ENCODE results near the gene ACSF3. TPM values are rescaled to one million over a fixed set of nuclear protein-coding genes. Genes with fewer than 3 reads are reported as not detected.

ACSF3 gene
- total RNA-seq, 6 donors from 2014 or later, result 30.2 to 97.4 (median 35.3) TPM

DNA sequence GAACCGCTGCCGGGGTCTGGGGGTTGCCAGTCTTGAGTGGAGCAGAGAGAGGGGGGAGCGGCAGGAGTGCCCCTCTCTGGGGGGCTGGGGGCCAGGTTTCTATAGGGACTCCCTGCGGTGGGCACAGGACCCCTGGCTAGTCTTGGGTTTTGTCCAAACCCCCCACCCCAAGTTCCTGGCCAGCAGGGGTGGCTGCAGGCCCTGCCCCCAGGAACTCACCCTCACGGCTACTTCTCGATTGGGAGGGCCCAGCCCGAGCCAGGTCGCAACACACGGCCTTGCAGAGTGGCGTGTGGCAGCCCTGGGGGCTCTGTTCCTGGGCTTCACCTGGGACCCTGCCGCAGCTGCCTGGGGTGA is 78.5 kb downstream of the ACSF3 start:
- Histone ChIP-seq H3K27ac (no peak overlapping the region), H3K4me3 (no peak overlapping the region), H3K27me3 (peaks cover 0 to 11% (median 3%) of the 10 kb centered on the region in 4 donors), H3K9me3 (no peaks in the 10 kb centered on the region), H3K4me1 (peaks cover 14 to 29% (median 21%) of the 10 kb centered on the region in 4 donors), H3K36me3 (no peaks in the 10 kb centered on the region)
- TF ChIP-seq POLR2A (IDR thresholded peaks at IDR 0.05) (no peak), EP300 (IDR thresholded peaks at IDR 0.05) (no peak), POLR2AphosphoS5 (IDR thresholded peaks at IDR 0.05) (no peak)
- TF ChIP-seq, protein P1, sequence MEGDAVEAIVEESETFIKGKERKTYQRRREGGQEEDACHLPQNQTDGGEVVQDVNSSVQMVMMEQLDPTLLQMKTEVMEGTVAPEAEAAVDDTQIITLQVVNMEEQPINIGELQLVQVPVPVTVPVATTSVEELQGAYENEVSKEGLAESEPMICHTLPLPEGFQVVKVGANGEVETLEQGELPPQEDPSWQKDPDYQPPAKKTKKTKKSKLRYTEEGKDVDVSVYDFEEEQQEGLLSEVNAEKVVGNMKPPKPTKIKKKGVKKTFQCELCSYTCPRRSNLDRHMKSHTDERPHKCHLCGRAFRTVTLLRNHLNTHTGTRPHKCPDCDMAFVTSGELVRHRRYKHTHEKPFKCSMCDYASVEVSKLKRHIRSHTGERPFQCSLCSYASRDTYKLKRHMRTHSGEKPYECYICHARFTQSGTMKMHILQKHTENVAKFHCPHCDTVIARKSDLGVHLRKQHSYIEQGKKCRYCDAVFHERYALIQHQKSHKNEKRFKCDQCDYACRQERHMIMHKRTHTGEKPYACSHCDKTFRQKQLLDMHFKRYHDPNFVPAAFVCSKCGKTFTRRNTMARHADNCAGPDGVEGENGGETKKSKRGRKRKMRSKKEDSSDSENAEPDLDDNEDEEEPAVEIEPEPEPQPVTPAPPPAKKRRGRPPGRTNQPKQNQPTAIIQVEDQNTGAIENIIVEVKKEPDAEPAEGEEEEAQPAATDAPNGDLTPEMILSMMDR (IDR thresholded peaks at IDR 0.05), result no peak
- ATAC-seq (ENCODE audit: low FRiP score in 2 of 2) (no peak), DNase-seq (no peak)
- WGBS, 2 donors, result 78 to 80% methylated on average over 2 to 10 of the region's 11 CpGs

DNA sequence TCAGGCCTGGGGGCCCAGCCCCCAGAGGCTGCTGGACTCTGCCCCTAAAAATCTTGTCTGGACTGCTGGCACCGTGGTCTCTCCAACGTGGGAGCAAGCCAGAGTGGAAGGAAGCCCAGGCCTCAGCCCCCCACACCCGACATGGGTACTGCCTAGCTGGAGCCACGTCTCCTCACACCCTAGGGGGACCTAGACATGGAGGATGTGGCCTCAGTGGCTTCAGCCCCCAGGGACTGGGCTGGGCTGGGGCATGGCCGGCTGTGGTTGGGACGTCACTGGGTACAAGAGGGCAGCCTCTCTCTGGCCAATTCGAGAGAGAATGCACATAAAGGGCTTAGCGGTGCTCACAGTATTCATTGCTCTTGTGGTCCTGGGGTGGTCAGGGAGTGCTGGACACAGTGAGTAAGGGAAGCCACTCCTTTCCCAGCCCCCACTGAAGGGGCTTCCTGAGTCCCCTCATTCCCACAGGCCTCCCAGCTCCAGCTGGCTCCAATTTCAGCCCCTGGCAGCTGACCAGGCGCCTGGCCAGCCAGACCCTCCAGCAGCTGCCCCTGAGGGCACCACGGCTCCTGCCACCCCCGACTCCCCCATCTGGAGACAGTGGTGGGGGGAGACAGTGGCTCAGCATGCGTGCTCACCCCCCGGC is 79.0 kb downstream of the ACSF3 start:
- H3K27me3 ChIP-seq, result peaks cover 0 to 11% (median 3%) of the 10 kb centered on the region in 4 donors
- ATAC-seq (ENCODE audit: low FRiP score in 2 of 2), result no peak

DNA sequence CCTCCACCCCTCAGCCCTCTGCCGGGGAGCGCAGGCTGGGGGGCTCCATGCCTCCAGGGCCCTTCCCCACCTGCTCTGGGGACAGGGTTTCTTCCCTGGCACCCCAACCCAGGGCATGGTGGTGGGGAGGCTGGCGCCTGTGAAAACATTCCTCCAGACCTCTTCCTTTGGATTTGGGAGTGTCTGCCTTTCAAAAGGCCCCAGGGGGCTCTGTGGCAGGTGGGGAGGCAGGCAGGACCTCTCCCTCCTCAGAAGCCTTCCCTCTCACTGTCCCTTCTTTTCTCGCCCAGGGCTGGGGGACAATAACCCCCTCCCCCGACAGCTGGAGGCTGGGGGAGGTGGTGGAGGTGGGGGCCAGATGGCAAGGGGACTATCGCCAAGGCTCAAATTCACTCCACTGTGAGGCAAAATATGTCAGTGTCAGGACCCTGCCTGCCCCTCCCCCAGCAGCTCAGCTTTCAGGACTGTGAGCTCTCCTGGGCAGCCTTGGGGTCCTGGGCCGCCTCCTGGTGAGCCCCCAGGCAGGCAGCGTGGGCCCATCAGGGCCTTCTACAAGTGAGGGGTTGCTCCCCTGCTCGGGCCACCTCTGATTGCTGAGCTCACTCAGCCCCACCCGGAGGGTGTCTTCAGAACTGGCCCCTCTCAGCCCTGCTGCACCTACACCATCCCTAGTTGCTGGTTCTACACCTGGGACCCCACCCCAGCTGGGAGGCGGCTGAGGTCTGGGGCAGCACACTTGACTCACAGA is 79.7 kb downstream of the ACSF3 start:
- peaks cover 0 to 9% (median 2%) of the 10 kb centered on the region in 4 donors for H3K27me3 ChIP-seq
- H3K4me3 ChIP-seq, result no peak overlapping the region
- no peaks in the 10 kb centered on the region for H3K9me3 ChIP-seq
- peaks cover 13 to 23% (median 16%) of the 10 kb centered on the region in 4 donors for H3K4me1 ChIP-seq
- ATAC-seq (ENCODE audit: low FRiP score in 2 of 2) (no peak), DNase-seq (peak in 1 of 2 donors; percentile 50)
- TF ChIP-seq, protein P1 (IDR thresholded peaks at IDR 0.05), result no peak
- TF ChIP-seq EP300 (IDR thresholded peaks at IDR 0.05), result no peak
- TF ChIP-seq POLR2A (IDR thresholded peaks at IDR 0.05), result no peak
- no peak for TF ChIP-seq POLR2AphosphoS5 (IDR thresholded peaks at IDR 0.05)
- no peaks in the 10 kb centered on the region for H3K36me3 ChIP-seq
- H3K27ac ChIP-seq, result no peak overlapping the region
- WGBS, 2 donors, result 55 to 70% methylated on average over 4 to 10 of the region's 11 CpGs

More for the DNA sequence above, 79.0 kb downstream of the ACSF3 start:
- TF ChIP-seq EP300 (IDR thresholded peaks at IDR 0.05), result no peak
- TF ChIP-seq POLR2AphosphoS5 (IDR thresholded peaks at IDR 0.05), result no peak
- no peak for TF ChIP-seq POLR2A (IDR thresholded peaks at IDR 0.05)
- TF ChIP-seq, protein P1 (IDR thresholded peaks at IDR 0.05), result no peak
- no peak overlapping the region for H3K4me3 ChIP-seq
- H3K9me3 ChIP-seq, result no peaks in the 10 kb centered on the region
- peaks cover 13 to 24% (median 16%) of the 10 kb centered on the region in 4 donors for H3K4me1 ChIP-seq
- H3K36me3 ChIP-seq, result no peaks in the 10 kb centered on the region
- H3K27ac ChIP-seq, result no peak overlapping the region
- DNase-seq, result peak in 1 of 2 donors; percentile 69
- WGBS, 2 donors, result 50 to 74% methylated on average over 4 to 13 of the region's 13 CpGs

DNA sequence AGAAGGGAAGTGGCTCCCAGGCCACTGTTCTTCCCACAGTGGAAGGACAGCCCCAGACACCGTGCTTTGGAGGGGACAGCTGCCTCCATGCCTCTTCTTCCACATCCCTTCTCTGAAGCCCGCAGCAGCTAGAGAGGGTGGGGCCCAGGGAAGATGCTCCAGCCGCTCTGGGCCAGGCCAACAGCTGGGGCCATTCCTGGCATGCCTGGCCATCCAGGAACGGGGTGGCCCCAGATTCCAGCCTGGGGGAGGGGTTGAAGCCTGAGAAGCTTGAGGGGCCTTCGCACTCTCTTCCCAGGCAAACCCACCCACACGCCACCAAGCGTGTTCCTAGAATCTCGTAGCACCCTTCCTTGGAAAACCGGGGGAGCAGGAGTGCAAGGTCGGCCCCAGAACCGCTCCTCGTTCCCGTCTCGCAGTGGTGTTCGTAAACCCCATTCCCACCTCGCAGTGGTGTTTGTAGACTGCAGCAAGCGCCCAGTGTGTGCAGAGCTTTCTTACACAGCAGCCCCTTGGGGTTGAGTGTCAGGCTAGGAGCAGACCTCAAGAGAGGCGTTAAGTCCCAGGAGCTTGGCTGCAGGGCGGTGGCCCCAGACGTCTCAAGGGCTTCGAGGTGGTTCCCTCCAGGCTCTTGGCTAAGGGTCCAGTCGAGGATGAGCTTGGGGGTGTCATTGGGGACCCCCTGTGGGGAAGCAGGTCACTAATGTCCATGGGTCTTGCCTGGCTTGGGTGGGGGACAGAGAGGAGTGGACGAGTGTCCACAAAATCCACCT is 80.6 kb downstream of the ACSF3 start:
- no peaks in the 10 kb centered on the region for H3K9me3 ChIP-seq
- TF ChIP-seq POLR2AphosphoS5 (IDR thresholded peaks at IDR 0.05) (no peak), EP300 (IDR thresholded peaks at IDR 0.05) (no peak), POLR2A (IDR thresholded peaks at IDR 0.05) (no peak)
- TF ChIP-seq, protein P1 (IDR thresholded peaks at IDR 0.05), result no peak
- peak in 1 of 2 donors; percentile 53 for DNase-seq
- ATAC-seq (ENCODE audit: low FRiP score in 2 of 2), result no peak
- peaks cover 13 to 23% (median 16%) of the 10 kb centered on the region in 4 donors for H3K4me1 ChIP-seq
- H3K27ac ChIP-seq, result no peak overlapping the region
- H3K36me3 ChIP-seq, result no peaks in the 10 kb centered on the region
- no peak overlapping the region for H3K4me3 ChIP-seq
- H3K27me3 ChIP-seq, result peaks cover 0 to 6% (median under 1%) of the 10 kb centered on the region in 4 donors
- WGBS, 2 donors, result 69 to 72% methylated on average over 17 to 22 of the region's 23 CpGs

All from upper lobe of left lung (tissue), 6 donors.